NCI-H1417 (cell line): ENCODE results near the gene LBX1.
"Not testable (repeated sequence)": the region's sequence is repeated elsewhere in the genome, so short reads cannot be mapped to it uniquely, and the experiment has no call there.

Experiments
- DNase-seq, 3 experiments: peaks; one replicate each; lab custom pipeline; 2025; lab: John Stamatoyannopoulos, UW

LBX1 gene

GRCh38 chr10:101202667-101203066 lies 26.6 kb downstream of the LBX1 start:
- not testable (repeated sequence) for DNase-seq

GRCh38 chr10:101198326-101198977 lies 30.8 kb downstream of the LBX1 start:
- DNase-seq = not testable (repeated sequence)

- no peak for DNase-seq
These were observed 33.3 kb downstream of the LBX1 start for GRCh38 chr10:101195921-101196320.

- peak in 2 of 3 experiments; percentile 36 to 56 for DNase-seq
These were observed 39.5 kb downstream of the LBX1 start for GRCh38 chr10:101189461-101190401.

GRCh38 chr10:101188942-101189341 lies 40.3 kb downstream of the LBX1 start:
- DNase-seq = no peak

- no peak for DNase-seq
These were observed 45.6 kb downstream of the LBX1 start for GRCh38 chr10:101183458-101184183.

GRCh38 chr10:101182936-101183335 lies 46.3 kb downstream of the LBX1 start:
- peak in 2 of 3 experiments; percentile 1 to 8 for DNase-seq
